ENCODE measurements around the gene CARMIL1. TPM values are rescaled to one million over a fixed set of nuclear protein-coding genes. Genes with fewer than 3 reads are reported as not detected.

Gene CARMIL1
- total RNA-seq, 4 donors from 2014 or later = 6.2 to 17.2 (median 11.5) TPM

- H3K4me1 ChIP-seq = no peaks in the 10 kb centered on the region
- no peak overlapping the region for H3K4me3 ChIP-seq
- WGBS, 2 donors (ENCODE audit: low coverage in 1 of 2) = 49 to 52% methylated on average over 2 of the region's 2 CpGs
- no peaks in the 10 kb centered on the region for H3K9me3 ChIP-seq
- no peaks in the 10 kb centered on the region for H3K27me3 ChIP-seq
- no peak for ATAC-seq
- H3K27ac ChIP-seq = no peak overlapping the region
- H3K36me3 ChIP-seq = no peaks in the 10 kb centered on the region
- TF ChIP-seq CTCF (IDR thresholded peaks at IDR 0.05) (no peak), POLR2AphosphoS5 (IDR thresholded peaks at IDR 0.05) (no peak), EP300 (IDR thresholded peaks at IDR 0.05) (no peak), POLR2A (IDR thresholded peaks at IDR 0.05) (no peak)
These were observed 281.7 kb downstream of the CARMIL1 start for GRCh38 chr6:25560865-25561264.

- no peaks in the 10 kb centered on the region for H3K27me3 ChIP-seq
- H3K4me1 ChIP-seq = no peaks in the 10 kb centered on the region
- no peaks in the 10 kb centered on the region for H3K9me3 ChIP-seq
- no peaks in the 10 kb centered on the region for H3K36me3 ChIP-seq
- no peak for ATAC-seq
- no peak overlapping the region for H3K4me3 ChIP-seq
- no peak overlapping the region for H3K27ac ChIP-seq
- TF ChIP-seq POLR2AphosphoS5 (IDR thresholded peaks at IDR 0.05) (no peak), POLR2A (IDR thresholded peaks at IDR 0.05) (no peak), EP300 (IDR thresholded peaks at IDR 0.05) (no peak), CTCF (IDR thresholded peaks at IDR 0.05) (no peak)
These were observed 285.8 kb downstream of the CARMIL1 start for GRCh38 chr6:25564943-25565342.

- no peak for ATAC-seq
- H3K9me3 ChIP-seq = no peaks in the 10 kb centered on the region
- no peaks in the 10 kb centered on the region for H3K4me1 ChIP-seq
- no peak overlapping the region for H3K4me3 ChIP-seq
- H3K27me3 ChIP-seq = no peaks in the 10 kb centered on the region
- 64 to 72% methylated on average over 2 of the region's 2 CpGs for WGBS, 2 donors (ENCODE audit: low coverage in 1 of 2)
- H3K27ac ChIP-seq = no peak overlapping the region
- TF ChIP-seq POLR2A (IDR thresholded peaks at IDR 0.05) (no peak), EP300 (IDR thresholded peaks at IDR 0.05) (no peak), CTCF (IDR thresholded peaks at IDR 0.05) (no peak), POLR2AphosphoS5 (IDR thresholded peaks at IDR 0.05) (no peak)
- H3K36me3 ChIP-seq = no peaks in the 10 kb centered on the region
These were observed 291.4 kb downstream of the CARMIL1 start for GRCh38 chr6:25570578-25570977.

- Histone ChIP-seq H3K4me1 (no peaks in the 10 kb centered on the region), H3K36me3 (no peaks in the 10 kb centered on the region), H3K27me3 (no peaks in the 10 kb centered on the region), H3K9me3 (no peaks in the 10 kb centered on the region), H3K4me3 (no peak overlapping the region), H3K27ac (no peak overlapping the region)
- TF ChIP-seq POLR2AphosphoS5 (IDR thresholded peaks at IDR 0.05) (no peak), EP300 (IDR thresholded peaks at IDR 0.05) (no peak), POLR2A (IDR thresholded peaks at IDR 0.05) (no peak), CTCF (IDR thresholded peaks at IDR 0.05) (no peak)
- WGBS, 2 donors (ENCODE audit: low coverage in 1 of 2) = 73% methylated on average over 2 of the region's 2 CpGs; no CpG with 5 or more reads in 1 of the 2 donors
- ATAC-seq = no peak
These were observed 297.7 kb downstream of the CARMIL1 start for GRCh38 chr6:25576919-25577318.

GRCh38 chr6:25578538-25578937, 299.4 kb downstream of the CARMIL1 start:
- Histone ChIP-seq H3K36me3 (no peaks in the 10 kb centered on the region), H3K27me3 (no peaks in the 10 kb centered on the region), H3K4me3 (no peak overlapping the region), H3K4me1 (no peaks in the 10 kb centered on the region), H3K9me3 (no peaks in the 10 kb centered on the region), H3K27ac (no peak overlapping the region)
- no peak for ATAC-seq
- TF ChIP-seq CTCF (IDR thresholded peaks at IDR 0.05) = no peak
- TF ChIP-seq POLR2AphosphoS5 (IDR thresholded peaks at IDR 0.05) = no peak
- TF ChIP-seq POLR2A (IDR thresholded peaks at IDR 0.05) = no peak
- TF ChIP-seq EP300 (IDR thresholded peaks at IDR 0.05) = no peak
